Sigmoid colon (tissue), 7 donors: ENCODE measurements around the gene CXCL11. TPM values are rescaled to one million over a fixed set of nuclear protein-coding genes. Genes with fewer than 3 reads are reported as not detected.

ENCODE experiments used
- DNase-seq: peaks from one replicate; pipeline ENCODE4 v3.0.0-alpha.2; 2019
- H3K27ac ChIP-seq, 4 donors: fragments of 200-600 bp; sonication (generic); one replicate each; pipeline ENCODE4 v1.5.1; 2016 to 2019; ENCODE audit warnings: mild to moderate bottlenecking in 1 of 4
- H3K27me3 ChIP-seq, 3 donors: fragments of 200-600 bp; sonication (generic); one replicate each; pipeline ENCODE4 v1.5.1; 2019; ENCODE audit warnings: mild to moderate bottlenecking in 1 of 3
- H3K36me3 ChIP-seq, 4 donors: fragments of 200-600 bp; sonication (generic); one replicate each; pipeline ENCODE4 v1.5.1; 2016 to 2019
- H3K4me1 ChIP-seq, 4 donors: fragments of 200-600 bp; sonication (generic); one replicate each; pipeline ENCODE4 v1.5.1; 2017 to 2019
- H3K4me3 ChIP-seq, 4 donors: fragments of 200-600 bp; sonication (generic); one replicate each; pipeline ENCODE4 v1.5.1; 2017 to 2019; ENCODE audit warnings: mild to moderate bottlenecking in 2 of 4, moderate library complexity in 1 of 4
- H3K9me3 ChIP-seq, 4 donors: fragments of 200-600 bp in 3 of 4; sonication (generic) in 3 of 4; one replicate each; pipeline versions ENCODE4 v1.5.1 to v1.6.1; 2013 to 2019
- EP300 ChIP-seq, 4 donors: sonication (generic); formaldehyde crosslinking; IDR thresholded peaks; one replicate each; pipeline ENCODE4 v1.6.1; 2017; ENCODE audit warnings: antibody characterized with exemption in 4 of 4
- POLR2A ChIP-seq, 2 donors: fragments of 450-650 bp; IDR thresholded peaks; one replicate each; pipeline ENCODE4 v1.6.1; 2016; ENCODE audit warnings: antibody characterized with exemption in 2 of 2, mild to moderate bottlenecking in 2 of 2, moderate library complexity in 2 of 2
- POLR2AphosphoS5 ChIP-seq, 4 donors: sonication (generic); formaldehyde crosslinking; IDR thresholded peaks; one replicate each; pipeline ENCODE4 v1.6.1; 2017; ENCODE audit warnings: antibody characterized with exemption in 4 of 4
- WGBS, 2 donors: extraction: QIAGEN DNeasy Blood & Tissue Kit; methylation state at CpG; one replicate each; pipeline ENCODE4 v1.1.7; 2013; 5-methylcytosine and 5-hydroxymethylcytosine counted together
- intact Hi-C: fragments of 100-400 bp; cut with DNase I; formaldehyde crosslinking; loops from one replicate; pipeline ENCODE4 v1.15.1; 2023
- polyA plus RNA-seq, 3 donors: library from polyadenylated mRNA; stranded (reverse); fragments of 200-250 nt; gene quantifications; one replicate each; pipeline ENCODE4 v1.2.3, GENCODE V29; 2013
- total RNA-seq, 4 donors: library from RNA; depleted of rRNA; stranded (reverse); fragments of >200 nt; gene quantifications; one replicate each; pipeline ENCODE4 v1.1.0, GENCODE V29; 2016
- TF ChIP-seq, protein P1 (sequence below), 4 experiments: fragments of 450-650 bp in 3 of 4; fragments of 200-600 bp in 1 of 4; IDR thresholded peaks; one replicate each; pipeline ENCODE4 v1.5.1; 2016 to 2019; ENCODE audit warnings: antibody characterized with exemption in 4 of 4, mild to moderate bottlenecking in 3 of 4, moderate library complexity in 2 of 4
- donor health status: healthy with polysubstance abuse.
- donor health status: Bipolar disorder and iron deficiency.
- donor health status: healthy.

Gene CXCL11
- total RNA-seq (not detected), polyA plus RNA-seq (10 to 100 TPM in 1 of 3 donors, not detected in 2; 22.0 TPM)

DNA sequence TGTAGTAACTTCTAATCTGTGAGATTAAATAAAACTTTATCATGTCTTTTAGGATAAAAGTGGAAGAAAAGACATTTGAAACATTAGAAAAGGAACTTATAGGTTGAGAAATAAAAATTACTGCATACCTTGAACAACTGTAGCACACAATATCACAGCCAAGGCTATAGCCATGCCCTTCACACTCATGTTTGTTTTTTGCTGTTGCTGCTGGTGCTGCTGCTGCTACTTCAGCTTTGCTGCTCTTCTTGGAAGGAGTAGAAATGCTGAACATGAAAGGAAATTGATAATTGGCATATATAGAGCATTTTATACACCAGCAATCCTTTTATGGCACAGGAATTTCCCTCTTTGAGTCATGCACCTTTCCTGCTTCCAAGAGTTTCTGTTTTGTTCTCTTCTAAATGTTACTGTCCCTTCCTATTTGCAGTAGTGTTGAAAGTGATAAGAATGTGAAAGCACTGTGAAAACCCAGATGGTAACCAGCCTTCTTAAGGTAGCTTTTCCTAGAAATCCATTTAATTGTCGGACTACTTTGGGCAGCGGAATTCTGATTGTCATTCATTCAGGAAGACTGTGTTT, at the start of gene CXCL11:
Gene CXCL11 (minus strand): TSS at position 272 of the 582 bp plus-strand sequence. CDS start 83 bp downstream, at position 189.
- Histone ChIP-seq H3K36me3 (no peaks in the 10 kb centered on the region), H3K4me3 (no peak within 1 kb of the TSS), H3K27ac (no peak within 1 kb of the TSS), H3K4me1 (no peaks in the 10 kb centered on the region), H3K9me3 (no peaks in the 10 kb centered on the region), H3K27me3 (no peaks in the 10 kb centered on the region)
- WGBS, 2 donors = 44 to 68% methylated on average over 2 of the region's 2 CpGs
- TF ChIP-seq, protein P1, sequence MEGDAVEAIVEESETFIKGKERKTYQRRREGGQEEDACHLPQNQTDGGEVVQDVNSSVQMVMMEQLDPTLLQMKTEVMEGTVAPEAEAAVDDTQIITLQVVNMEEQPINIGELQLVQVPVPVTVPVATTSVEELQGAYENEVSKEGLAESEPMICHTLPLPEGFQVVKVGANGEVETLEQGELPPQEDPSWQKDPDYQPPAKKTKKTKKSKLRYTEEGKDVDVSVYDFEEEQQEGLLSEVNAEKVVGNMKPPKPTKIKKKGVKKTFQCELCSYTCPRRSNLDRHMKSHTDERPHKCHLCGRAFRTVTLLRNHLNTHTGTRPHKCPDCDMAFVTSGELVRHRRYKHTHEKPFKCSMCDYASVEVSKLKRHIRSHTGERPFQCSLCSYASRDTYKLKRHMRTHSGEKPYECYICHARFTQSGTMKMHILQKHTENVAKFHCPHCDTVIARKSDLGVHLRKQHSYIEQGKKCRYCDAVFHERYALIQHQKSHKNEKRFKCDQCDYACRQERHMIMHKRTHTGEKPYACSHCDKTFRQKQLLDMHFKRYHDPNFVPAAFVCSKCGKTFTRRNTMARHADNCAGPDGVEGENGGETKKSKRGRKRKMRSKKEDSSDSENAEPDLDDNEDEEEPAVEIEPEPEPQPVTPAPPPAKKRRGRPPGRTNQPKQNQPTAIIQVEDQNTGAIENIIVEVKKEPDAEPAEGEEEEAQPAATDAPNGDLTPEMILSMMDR (IDR thresholded peaks at IDR 0.05) = no peak
- TF ChIP-seq EP300 (IDR thresholded peaks at IDR 0.05) (no peak), POLR2AphosphoS5 (IDR thresholded peaks at IDR 0.05) (no peak), POLR2A (IDR thresholded peaks at IDR 0.05) (no peak)
- no peak for DNase-seq
- intact Hi-C loops = no loop called here

- 88% methylated on average over 1 of the region's 1 CpG for WGBS, 2 donors
- intact Hi-C loops = no loop called here
- no peak for DNase-seq
- Histone ChIP-seq H3K4me3 (no peak overlapping the region), H3K4me1 (peaks cover 0 to 5% (median 0%) of the 10 kb centered on the region in 4 donors), H3K27me3 (no peaks in the 10 kb centered on the region), H3K36me3 (no peaks in the 10 kb centered on the region), H3K9me3 (no peaks in the 10 kb centered on the region), H3K27ac (no peak overlapping the region)
- TF ChIP-seq EP300 (IDR thresholded peaks at IDR 0.05) = no peak
- TF ChIP-seq POLR2AphosphoS5 (IDR thresholded peaks at IDR 0.05) = no peak
- TF ChIP-seq, protein P1 (IDR thresholded peaks at IDR 0.05) = no peak
- TF ChIP-seq POLR2A (IDR thresholded peaks at IDR 0.05) = no peak
These were observed 48.7 kb upstream of the CXCL11 start for GRCh38 chr4:76084542-76084941.

GRCh38 chr4:76083386-76083988, 47.6 kb upstream of the CXCL11 start:
- intact Hi-C loops = no loop called here
- WGBS, 2 donors = 89 to 91% methylated on average over 3 of the region's 3 CpGs
- TF ChIP-seq POLR2AphosphoS5 (IDR thresholded peaks at IDR 0.05) = no peak
- TF ChIP-seq, protein P1 (IDR thresholded peaks at IDR 0.05) = no peak
- TF ChIP-seq POLR2A (IDR thresholded peaks at IDR 0.05) = no peak
- TF ChIP-seq EP300 (IDR thresholded peaks at IDR 0.05) = no peak

GRCh38 chr4:76078033-76078613, 42.3 kb upstream of the CXCL11 start:
- TF ChIP-seq EP300 (IDR thresholded peaks at IDR 0.05) (no peak), POLR2A (IDR thresholded peaks at IDR 0.05) (no peak), POLR2AphosphoS5 (IDR thresholded peaks at IDR 0.05) (no peak)
- TF ChIP-seq, protein P1 (IDR thresholded peaks at IDR 0.05) = no peak
- H3K27ac ChIP-seq = no peak overlapping the region
- no peak overlapping the region for H3K4me3 ChIP-seq
- H3K36me3 ChIP-seq = no peaks in the 10 kb centered on the region
- no peaks in the 10 kb centered on the region for H3K9me3 ChIP-seq
- H3K27me3 ChIP-seq = no peaks in the 10 kb centered on the region
- 88 to 90% methylated on average over 4 of the region's 4 CpGs for WGBS, 2 donors
- DNase-seq = no peak
- H3K4me1 ChIP-seq = peaks cover 0 to 20% (median 10%) of the 10 kb centered on the region in 4 donors
- intact Hi-C loops = no loop called here

More at GRCh38 chr4:76083386-76083988, 47.6 kb upstream of the CXCL11 start:
- peaks cover 0 to 5% (median 0%) of the 10 kb centered on the region in 4 donors for H3K4me1 ChIP-seq
- H3K9me3 ChIP-seq = no peaks in the 10 kb centered on the region
- no peak for DNase-seq
- no peak overlapping the region for H3K4me3 ChIP-seq
- no peak overlapping the region for H3K27ac ChIP-seq
- no peaks in the 10 kb centered on the region for H3K36me3 ChIP-seq
- no peaks in the 10 kb centered on the region for H3K27me3 ChIP-seq
